Activated effector memory CD4-positive, alpha-beta T cell treated with anti-CD3 and anti-CD28 coated beads, Interleukin-2, amount 50 U/mL, for 16 hours (primary cell): ENCODE results near the gene SIPA1L3.

Experiments
- DNase-seq: peaks from one replicate; pipeline ENCODE4 v3.0.0-alpha.2; 2020

The SIPA1L3 gene

DNA sequence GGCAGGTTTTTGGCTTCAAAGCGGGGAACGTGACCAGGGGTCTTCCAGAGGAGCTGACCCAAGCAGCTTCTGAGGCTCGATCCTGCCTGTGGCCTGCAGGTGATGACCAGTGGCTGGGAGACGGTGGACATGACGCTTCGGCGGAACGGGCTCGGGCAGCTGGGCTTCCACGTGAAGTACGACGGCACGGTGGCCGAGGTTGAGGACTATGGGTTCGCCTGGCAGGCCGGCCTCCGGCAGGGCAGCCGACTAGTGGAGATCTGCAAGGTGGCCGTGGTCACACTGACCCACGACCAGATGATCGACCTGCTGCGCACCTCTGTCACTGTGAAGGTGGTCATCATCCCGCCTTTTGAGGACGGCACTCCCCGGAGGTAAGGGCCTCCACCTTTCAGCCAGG lies 223.4 kb downstream of the SIPA1L3 start:
- no peak for DNase-seq

DNA sequence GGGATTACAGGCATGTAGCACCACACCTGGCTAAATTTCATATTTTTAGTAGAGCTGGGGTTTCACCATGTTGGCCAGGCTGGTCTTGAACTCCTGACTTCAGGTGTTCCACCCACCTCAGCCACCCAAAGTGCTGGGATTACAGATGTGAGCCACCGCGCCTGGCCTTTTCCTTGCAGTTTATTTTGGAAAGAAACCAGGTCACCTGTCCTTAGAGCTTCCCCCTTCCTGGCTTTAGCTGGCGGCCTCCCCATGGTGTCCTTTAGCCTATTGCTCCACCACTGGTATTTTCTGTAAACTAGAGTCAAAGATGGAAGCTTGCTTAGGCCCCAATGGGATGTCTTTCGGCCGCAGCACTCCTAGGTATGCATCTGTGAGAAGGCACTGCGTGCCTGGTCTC lies 225.8 kb downstream of the SIPA1L3 start:
- DNase-seq, result no peak

DNA sequence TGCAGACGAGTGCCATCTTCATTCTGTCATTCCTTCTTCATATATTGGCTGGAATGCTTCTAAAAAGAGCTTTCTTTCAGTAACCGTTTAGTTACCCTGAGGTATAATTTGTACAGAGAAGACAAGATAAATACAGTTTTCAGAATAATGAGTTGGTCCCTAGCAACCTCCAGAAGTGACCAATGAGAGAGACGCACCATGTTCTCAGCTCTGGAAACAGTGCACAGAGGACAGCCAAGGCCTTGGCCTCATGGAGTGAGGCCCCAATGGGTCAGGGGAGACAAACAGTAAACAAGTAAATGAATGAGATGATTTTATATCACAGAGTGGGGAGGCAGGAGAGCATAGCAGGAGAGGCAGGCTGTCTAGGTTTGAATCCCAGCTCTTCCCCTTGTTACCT lies 226.3 kb downstream of the SIPA1L3 start:
- no peak for DNase-seq

DNA sequence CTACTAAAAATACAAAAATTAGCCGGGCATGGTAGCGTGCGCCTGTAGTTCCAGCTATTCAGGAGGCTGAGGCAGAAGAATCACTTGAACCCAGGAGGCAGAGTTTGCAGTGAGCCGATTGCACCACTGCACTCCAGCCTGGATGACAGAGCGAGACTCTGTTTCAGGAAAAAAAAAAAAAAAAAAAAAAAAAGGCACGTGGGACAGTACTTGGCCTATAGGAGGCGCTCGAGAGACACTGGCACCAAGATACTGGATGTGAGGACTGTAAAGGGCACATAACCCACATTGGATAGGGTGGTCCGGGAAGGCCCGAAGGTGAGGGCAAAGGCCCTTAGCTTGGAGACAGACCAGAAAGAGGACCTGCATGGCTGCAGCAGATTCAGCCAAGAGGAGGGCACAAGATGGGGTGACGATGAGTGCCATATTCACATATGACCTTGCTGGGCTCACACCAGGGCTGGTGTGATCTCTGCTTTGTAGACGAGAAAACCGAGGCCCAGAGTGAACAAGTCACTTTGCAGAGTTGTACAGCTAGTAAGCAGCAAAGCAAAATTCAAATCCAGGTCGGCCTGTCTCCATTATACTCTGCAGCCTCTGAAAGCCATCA lies 227.6 kb downstream of the SIPA1L3 start:
- peak; percentile 69 for DNase-seq

DNA sequence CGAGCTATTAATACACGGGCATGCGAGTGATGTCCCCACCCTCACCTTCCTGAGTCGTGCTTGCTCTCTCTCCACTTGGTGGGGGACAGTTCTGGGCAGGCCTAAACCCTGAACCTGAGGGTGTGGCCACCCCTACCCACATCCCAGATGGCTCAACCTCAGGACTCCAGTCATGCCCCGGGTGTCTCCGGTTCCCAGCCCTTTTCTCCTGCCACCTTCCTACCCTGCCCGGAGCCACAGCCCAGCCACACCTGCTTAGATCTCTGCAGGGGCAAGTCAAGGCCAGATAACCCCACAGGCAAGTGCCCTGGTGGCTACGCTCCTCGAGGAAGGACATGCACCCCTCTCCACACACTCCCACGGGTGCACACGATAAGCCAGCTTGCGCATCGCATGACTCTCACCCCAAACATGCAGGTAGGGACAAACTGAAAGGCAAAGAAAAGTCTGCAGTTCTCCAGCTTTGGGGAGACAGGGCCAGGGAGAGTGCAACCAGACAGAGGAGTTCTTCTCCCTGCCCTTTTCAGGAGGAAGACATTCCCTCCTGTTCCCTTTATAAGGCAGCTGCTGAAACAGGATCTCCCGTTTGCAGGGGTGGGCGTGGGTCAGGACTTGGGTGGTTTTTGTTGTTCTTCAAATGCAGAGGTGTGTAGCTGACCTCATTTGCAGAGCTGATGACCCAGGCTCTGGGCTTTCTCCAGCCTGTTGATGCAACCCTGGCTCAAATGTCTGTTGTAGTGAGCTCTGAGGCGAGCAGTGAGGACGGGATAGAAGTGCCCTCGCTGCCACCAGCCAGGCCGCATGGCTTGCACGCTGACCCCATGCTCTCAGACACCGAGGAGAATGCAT lies 228.4 kb downstream of the SIPA1L3 start:
- no peak for DNase-seq

DNA sequence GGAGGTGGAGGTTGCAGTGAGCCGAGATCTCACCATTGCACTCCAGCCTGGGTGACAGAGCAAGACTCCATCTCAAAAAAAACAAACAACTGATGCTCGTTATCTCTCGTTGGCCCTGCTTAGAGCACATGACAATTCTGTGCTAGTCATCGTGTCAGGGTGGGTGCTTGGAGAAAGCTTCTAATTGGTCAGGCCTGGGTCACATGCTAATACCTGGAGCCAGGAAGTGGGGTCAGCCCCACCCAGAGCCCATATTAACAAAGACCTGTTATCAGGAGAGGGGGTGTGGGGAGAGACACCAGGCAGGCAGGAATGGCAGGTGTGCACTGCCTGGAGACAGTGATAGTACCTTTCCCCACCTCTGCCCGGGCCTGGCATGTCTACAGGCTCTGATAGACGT lies 232.1 kb downstream of the SIPA1L3 start:
- no peak for DNase-seq

DNA sequence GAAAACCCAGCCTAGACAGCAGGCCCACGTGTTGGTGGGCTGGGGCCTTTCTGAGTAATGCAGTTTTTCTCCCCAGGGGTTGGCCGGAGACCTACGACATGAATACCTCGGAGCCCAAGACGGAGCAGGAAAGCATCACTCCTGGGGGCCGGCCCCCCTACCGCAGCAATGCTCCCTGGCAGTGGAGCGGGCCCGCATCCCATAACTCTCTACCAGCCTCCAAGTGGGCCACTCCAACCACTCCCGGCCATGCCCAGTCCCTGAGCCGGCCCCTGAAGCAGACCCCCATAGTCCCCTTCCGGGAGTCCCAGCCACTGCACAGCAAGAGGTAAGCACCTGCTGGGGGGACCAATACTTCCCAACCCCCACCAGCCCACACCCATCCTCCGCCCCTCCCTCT lies 234.1 kb downstream of the SIPA1L3 start:
- DNase-seq, result no peak

DNA sequence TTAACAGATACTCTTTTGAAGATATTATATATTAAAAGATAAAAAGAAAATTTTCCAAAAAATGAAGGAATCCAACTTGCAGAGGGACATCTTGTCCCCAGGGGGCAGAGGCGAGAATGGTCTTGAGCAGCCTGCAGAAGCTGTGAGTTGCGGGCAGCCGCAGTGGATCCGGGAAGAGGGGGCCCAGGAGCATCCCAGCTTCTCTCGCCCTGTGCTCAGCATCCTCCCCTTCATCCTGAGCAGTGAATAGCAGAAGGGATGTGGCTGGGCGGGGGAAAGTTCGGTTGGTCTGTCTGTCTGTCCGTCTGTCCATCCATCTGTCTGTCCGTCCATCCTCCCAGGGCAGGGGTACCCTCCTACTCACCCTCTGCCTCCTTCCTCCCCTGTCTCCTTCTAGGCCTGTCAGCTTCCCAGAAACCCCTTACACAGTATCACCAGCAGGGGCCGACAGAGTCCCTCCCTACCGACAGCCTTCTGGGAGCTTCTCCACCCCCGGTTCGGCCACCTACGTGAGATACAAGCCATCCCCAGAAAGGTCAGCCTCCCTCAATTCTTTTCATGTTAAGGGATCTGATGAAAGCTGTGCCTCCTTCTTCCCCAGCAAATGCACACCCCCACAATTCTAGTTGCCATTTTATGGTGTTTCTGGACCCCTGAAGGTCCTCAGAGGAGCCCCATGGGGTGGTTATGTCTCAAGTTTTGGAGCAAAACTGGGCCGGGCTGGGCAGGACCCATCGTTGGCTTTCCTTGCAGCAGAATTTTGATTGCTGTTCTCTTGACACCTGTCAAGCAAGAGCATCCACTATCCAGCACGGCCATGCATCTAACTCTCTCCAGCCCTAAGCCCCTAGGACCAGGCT lies 235.4 kb downstream of the SIPA1L3 start:
- DNase-seq, result peak; percentile 72

DNA sequence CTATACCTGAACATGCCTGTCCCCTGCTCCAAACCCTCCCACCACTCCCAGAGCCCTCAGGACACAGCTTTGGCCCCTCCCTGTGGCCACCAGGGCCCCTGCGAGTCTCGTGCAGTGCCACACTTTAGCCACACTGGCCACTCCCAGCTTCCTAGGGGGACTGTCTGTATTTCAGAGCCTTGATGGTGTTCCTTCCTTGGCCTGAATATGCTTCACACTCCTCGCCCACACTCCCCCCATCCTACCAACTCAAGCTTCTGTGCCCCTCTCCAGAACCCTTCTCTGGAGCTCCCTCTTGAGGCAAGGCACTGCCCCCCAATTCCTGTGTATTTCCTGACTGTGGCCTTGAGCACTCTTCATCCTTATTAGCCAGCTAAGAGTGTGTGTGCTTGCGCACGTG lies 236.8 kb downstream of the SIPA1L3 start:
- DNase-seq, result no peak

DNA sequence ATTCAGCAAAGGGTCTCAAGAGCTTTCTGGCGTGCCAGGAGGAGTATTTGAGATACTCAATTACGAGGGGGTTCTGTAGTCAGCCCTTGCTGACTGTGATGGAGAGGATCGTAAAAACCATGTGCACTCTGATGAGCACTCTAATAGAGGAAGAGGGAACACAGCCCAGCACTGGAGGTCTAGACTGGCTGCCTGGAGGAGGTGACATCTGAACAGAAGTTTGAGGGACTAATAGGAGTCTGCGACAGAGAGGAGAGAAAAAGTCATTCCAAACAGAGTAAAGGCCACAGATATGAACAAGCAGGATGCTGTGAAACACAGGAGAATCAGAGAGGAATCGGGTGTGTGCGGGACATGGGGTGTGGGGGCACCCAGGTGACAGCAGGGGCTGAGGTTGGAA lies 237.7 kb downstream of the SIPA1L3 start:
- DNase-seq, result no peak

DNA sequence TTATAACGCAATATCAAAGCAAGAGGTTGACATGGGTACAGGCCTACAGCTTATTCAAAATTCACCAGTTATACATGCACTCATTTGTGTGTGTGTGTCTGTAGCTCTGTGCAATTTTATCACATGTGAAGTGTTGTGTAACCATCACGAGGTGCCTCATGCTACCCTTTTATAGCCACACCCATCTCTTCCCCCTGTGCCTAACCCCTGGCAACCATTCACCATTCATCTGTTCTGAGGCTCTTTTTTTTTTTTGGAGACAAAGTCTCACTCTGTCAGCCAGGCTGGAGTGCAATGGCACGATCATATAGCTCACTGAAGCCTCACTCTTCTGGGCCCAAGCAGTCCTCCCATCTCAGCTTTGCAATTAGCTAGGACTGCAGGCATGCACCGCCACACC lies 238.6 kb downstream of the SIPA1L3 start:
- DNase-seq, result no peak

DNA sequence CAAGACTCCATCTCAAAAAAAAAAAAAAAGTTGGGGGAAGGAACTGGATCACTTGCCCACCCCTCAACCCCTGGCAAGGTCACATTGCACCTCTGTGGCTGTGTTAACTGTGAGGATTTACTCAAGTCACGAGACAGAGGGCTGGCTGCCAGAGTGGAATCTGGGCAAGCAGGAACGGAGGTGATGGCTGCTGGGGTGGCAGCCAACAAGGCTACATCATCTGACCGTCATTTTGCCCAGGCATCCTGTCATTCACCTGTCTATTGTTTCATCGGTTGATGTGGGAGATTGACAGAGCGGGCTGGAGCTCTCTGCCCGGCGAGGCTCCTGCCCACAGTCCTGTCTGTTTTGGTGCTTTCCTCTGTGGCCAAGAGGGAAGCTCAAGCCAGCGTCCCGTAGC lies 241.3 kb downstream of the SIPA1L3 start:
- DNase-seq, result no peak

DNA sequence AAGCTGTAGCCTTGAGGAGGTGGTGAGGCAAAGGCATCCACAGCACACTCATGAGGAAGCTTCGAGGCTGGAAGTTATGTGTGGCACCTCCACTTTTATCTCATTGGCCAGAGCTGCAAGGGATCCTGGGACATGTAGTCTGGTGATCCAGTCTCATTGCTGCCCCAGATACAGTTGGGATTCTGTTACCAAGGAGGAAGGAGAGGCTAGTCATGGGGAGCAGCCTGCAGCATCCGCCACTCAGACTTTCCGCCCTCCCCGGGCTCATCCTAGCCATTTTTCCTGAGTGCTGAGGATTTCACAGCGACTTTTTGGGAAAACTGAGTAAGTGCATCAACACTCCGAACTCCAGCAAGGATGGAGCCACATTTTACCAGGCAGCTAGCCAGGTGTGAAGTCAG lies 242.7 kb downstream of the SIPA1L3 start:
- no peak for DNase-seq

DNA sequence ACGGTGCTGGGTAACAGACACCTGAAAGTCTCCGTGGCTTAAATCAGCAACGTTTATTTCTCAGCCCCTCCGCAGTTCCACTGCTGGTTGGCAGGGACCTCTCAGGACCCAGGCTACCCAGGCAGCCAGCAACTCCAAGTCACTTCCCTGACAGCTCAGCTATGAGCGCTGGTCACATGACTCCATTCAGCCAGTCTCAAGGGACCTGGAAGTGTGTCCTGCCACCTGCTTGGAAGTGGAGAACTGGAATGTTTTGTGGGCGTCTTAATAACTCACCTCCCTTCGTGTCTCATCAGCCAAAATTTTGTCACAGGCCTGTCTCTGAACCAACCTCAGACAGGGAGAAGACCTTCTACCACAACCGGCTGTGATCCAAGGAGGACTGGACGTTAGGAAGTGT lies 244.2 kb downstream of the SIPA1L3 start:
- DNase-seq, result no peak

DNA sequence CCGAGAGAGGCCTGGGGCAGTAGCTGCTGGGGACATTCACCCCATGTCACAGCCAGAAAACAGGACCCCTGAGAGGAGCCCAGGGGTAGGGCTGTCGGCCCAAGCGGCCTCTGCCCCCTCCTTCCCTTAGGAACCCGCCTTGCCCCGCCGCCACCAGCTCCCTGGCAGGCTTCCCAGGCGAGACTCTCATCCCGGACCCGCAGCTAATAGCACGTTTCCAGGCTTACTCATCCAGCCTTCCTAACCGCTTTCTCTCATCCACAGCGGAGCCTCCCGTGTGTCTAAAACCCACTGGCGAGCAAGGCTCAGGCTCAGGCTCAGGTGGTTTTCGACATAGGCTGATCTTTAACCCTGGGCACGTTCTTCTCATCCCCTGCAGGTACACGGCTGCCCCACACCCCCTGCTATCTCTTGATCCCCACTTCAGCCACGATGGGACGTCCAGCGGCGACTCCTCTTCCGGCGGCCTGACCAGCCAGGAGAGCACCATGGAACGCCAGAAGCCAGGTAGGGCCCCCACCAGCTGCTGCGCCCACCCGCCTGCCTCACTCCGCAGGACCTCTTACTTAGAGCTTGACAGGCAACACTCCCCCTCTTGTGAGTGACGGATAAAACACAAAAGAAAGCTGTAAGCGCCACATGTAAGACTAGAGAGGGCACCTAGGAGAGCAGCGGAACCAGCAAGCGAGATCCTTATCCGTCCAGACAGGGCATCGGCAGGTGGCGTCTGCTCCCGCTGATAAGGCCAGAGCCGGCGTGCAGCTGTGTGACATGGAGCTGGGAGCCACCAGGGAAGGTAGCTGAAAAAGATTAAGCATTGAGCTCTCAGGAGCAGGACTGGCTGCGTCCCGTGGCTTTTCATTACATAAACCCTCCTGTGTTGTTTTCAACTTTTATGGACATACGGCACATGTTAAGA lies 245.7 kb downstream of the SIPA1L3 start:
- no peak for DNase-seq

DNA sequence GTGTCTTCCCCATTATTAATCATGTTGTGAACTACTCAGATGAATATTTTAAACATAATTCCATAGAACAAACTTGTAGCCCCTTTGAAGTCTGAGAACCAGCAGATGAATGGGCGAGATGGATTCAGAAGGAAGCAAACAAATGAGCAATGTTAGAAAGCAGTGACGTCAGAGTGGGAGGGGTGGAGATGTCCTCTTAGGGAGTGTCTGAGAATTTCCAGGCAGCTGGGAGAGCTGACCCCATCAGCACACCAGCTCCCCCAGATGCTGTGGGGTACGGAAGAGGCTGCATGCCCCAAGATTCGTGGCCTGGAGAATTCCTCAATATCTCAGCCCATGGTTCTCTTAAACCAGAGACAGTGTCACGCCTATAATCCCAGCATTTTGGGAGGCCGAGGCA lies 248.4 kb downstream of the SIPA1L3 start:
- DNase-seq, result no peak

DNA sequence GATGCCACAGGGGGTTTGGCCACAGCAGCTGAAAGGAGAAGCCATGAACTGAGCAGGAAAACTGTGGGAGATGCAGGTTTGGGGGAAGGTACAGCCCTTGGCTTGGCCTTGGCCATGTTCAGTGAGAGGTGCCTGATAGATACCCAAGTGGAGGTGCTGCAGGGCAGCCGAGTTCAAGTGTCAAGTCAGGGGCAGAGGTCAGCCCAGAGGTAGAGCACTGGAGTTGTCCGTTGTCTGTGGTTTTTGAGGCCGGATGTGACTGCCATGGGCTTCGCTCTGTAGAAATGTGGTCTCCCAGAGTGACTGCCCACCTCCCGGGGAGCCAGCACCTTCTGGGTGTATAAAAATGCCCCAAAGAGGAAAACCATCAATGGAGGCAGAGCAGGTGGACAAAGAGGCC lies 251.7 kb downstream of the SIPA1L3 start:
- DNase-seq, result no peak

DNA sequence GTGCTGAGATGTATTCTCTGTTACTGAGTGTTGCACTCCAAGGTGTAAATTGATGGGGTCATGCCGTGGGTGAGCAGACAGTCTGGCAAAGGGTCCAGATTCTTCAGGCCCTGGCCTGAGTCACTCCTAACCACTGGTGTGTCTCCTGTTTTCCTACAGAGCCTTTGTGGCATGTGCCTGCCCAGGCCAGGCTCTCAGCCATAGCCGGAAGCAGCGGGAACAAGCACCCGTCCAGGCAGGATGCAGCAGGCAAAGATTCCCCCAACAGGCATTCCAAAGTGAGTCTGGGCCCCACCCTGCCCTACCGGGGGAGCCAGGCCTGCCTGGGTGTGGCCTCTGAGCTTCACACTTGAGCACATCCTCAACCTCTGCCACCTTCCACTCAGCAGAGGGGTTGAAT lies 255.1 kb downstream of the SIPA1L3 start:
- no peak for DNase-seq

DNA sequence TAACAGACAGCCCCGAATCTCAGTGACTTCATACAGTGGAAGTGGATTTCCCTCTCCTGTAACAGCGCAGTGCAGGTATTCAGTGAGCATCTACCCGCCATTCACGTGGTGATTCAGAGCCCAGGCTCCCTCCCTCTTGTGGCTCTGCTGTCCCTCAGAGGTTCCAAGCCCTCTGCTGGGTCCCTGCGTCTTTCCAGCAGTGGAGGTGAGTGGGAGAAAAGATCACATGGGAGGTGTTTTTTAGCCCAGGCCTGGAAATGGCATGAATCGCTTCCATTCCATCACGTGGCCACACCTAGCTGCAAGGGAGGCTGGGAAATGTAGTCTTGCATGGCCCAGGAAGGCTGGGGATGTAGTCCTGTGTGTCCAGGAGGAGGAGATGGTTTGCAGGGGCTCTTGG lies 255.6 kb downstream of the SIPA1L3 start:
- DNase-seq, result no peak

DNA sequence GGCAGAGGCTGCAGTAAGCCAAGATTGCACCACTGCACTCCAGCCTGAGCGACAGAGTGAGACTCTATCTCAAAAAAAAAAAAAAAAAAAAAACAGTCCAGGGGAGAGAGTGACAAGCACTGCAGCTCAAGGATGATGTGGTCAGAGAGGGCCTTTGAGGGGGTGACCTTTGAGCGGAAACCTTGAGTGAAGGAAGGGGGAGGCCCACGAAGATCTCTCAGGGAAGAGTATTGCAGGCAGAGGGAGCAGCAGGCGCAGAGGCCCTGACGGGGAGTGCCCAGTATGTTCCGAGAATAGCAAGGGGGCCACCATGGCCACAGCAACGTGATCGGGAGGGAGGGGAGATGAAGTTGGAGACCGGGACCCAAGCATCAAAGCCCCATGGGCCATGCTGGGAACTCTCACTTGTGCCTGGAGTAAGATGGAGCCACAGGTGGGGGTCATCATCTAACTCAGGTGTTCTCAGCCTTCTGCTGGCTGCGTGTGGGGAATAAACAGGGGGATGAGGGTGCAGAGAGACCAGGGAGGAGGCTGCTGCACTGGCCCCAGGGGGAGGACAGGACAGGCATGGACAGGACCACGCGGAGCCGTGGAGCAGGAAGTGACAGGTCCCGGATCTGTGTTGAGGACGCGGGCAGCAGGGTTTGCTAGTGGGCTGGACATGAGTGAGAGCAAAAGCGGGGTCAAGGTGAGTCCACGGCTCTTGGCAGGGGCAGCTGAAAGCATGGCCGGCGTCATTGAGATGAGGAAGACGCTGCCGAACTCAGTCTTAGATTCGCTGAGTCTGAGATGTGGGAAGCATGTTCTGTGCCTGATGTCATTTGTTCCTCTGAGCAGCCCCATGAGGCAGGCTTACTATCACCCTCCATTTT lies 256.6 kb downstream of the SIPA1L3 start:
- DNase-seq, result no peak

DNA sequence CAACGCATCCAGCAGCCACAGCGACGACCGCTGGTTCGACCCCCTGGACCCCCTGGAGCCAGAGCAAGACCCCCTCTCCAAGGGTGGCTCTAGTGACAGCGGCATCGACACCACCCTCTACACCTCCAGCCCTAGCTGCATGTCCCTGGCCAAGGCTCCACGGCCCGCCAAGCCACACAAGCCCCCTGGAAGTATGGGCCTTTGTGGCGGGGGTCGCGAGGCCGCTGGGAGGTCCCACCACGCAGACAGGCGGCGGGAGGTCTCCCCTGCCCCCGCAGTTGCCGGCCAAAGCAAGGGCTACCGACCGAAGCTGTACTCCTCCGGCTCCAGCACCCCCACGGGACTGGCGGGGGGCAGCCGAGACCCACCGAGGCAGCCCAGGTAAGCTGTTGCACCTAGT lies 257.5 kb downstream of the SIPA1L3 start:
- no peak for DNase-seq

DNA sequence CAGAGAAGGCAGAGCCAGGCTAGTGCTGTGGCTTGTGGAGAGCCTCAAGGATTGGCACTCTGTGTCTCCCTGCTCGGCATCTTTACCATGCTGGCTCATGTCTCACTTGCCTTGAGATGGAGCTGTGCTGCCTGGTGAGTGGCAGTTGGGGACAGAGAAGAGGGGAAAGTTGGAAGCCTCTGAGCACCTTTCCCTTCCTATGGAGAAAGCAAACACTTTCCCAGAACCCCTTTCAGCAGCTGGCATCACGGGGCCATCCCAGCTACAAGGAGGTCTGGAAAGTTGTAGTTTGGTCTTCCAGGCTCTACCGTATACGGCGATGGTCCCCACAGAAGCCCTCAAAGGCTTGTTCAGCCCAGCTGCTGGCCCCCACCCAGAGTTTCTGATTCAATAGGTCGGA lies 258.3 kb downstream of the SIPA1L3 start:
- DNase-seq, result no peak
